C4-2B (cell line): ENCODE results near the gene ECHS1.

Source experiments
- H3K27ac ChIP-seq: fragments of 450-650 bp; 2 replicates; pipeline ENCODE4 v1.5.1; 2017
- ZFX ChIP-seq: fragments of 450-650 bp; IDR thresholded peaks from 2 replicates; pipeline ENCODE4 v1.6.1; 2017
- TF ChIP-seq, protein P1 (sequence below): fragments of 450-650 bp; conservative IDR thresholded peaks from 2 replicates; pipeline ENCODE4 v1.5.1; 2017; ENCODE audit warnings: mild to moderate bottlenecking

ECHS1 gene

DNA sequence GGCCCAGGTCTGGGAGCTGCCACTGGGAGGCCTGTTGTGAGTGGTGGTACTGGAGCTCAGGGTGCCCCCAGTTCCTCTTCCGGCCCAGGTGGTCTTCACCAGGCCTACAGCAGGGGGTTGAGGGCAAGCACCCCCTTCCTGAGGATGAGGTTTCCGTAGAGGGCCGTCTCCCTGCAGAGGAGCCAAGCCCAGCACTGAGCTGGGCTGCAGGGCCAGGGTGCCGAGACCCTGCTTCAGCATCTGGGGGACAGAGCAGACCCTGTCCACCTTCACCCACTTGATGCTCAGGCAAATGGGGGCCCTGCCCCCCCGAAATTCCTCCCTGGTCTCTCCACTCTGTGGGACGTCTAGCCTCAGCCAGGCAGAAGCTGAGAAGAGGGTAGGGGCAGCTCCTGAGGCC, 17.9 kb downstream of the ECHS1 start:
- TF ChIP-seq, protein P1, sequence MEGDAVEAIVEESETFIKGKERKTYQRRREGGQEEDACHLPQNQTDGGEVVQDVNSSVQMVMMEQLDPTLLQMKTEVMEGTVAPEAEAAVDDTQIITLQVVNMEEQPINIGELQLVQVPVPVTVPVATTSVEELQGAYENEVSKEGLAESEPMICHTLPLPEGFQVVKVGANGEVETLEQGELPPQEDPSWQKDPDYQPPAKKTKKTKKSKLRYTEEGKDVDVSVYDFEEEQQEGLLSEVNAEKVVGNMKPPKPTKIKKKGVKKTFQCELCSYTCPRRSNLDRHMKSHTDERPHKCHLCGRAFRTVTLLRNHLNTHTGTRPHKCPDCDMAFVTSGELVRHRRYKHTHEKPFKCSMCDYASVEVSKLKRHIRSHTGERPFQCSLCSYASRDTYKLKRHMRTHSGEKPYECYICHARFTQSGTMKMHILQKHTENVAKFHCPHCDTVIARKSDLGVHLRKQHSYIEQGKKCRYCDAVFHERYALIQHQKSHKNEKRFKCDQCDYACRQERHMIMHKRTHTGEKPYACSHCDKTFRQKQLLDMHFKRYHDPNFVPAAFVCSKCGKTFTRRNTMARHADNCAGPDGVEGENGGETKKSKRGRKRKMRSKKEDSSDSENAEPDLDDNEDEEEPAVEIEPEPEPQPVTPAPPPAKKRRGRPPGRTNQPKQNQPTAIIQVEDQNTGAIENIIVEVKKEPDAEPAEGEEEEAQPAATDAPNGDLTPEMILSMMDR: no peak
- H3K27ac ChIP-seq: no peak overlapping the region

DNA sequence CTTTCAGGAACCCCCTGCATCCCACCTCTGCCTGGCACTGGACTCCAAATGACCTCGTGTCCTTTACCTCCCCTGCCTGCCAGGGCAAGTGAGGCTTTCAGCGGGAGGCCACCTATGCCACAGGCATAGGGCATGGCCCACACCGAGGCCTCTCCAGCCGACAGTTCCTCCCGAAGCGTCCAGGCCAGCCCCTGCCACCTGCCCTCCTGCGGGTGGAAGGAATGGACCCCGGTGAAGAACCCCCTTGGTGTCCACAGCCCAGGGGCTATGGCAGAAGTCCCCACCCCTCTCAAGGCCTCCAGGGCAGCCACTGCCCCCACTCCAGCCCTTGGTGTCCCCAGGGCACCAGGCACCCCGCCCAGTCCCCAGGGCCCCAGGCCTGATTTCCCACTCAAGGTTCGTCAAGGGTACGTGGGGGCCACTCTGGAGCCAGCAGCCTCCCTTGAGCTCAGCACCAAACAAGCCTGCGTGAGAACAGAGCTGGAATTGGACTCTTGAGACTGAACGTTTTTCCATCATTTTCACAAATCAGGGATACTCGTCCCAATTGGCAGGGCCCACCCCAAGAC, 18.4 kb downstream of the ECHS1 start:
- TF ChIP-seq, protein P1: no peak
- TF ChIP-seq ZFX: no peak

DNA sequence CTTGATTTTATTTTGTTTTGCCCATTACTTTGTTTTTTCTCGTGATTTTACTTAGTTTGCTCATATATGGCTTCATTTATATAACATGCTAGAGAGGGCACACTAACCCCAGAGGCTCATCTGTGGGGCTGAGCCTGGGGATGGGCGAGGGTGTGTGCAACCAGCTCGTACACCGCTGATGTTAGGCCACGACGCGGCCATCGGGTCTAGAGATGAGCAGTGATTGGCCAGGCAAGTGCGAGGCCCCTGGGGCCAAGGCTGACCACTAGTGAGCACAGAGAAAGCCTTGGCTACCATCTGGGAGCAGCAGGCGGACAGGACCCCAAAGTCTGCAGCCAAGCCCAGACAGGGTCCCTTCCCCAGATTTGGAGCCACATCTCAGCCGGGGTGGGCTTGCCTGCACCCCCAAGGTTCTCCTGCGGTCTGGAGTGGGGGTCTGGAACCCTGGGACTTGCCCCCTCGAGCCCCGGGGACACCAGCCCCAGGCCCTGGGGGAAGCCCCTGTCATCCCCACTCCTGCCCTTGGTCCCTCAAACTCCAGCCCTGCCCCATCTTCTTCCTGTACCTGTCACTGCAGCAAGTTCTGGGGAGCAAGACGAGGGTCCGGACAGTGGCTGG, 19.1 kb downstream of the ECHS1 start:
- TF ChIP-seq, protein P1: no peak
- no peak for TF ChIP-seq ZFX
- H3K27ac ChIP-seq: no peak overlapping the region

More for the DNA sequence above, 18.4 kb downstream of the ECHS1 start:
- H3K27ac ChIP-seq: no peak overlapping the region

DNA sequence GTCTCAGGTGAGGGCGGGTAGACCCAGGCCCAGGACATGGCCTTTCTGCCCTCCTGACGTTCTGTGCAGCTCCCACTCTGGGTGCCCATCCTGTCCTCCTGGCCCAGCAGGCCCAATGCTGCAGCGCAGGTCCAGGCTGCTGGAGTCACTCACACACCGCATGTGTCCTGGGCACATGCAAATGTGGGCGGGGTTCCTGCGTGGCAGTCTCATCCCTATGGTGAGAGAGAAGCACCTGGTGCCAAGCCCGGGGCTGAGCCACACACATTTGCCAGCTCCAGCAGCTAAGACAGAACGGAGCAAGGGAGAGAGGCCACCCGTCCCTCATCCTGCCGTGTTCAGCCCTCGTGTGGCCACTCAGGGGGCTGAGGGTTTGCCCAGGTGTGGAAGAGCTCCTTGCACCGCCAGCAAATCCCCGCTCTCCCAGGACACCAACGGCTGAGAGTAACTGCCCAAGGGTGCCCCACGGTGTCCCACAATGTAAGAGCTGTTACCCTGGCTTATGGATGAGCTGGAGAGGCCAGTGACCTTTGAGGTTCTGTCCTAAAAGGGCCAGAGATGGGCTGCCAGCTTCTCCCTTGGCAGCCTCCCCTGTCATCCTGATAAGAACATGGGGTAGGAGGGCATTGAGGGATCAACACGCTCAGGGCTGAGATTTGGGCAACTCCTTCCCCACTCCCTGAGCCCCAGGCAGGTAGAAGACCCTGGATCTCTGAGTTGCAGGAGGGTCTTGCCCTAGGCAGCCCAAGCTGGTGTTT, 19.8 kb downstream of the ECHS1 start:
- TF ChIP-seq ZFX: no peak
- TF ChIP-seq, protein P1: no peak
- no peak overlapping the region for H3K27ac ChIP-seq

DNA sequence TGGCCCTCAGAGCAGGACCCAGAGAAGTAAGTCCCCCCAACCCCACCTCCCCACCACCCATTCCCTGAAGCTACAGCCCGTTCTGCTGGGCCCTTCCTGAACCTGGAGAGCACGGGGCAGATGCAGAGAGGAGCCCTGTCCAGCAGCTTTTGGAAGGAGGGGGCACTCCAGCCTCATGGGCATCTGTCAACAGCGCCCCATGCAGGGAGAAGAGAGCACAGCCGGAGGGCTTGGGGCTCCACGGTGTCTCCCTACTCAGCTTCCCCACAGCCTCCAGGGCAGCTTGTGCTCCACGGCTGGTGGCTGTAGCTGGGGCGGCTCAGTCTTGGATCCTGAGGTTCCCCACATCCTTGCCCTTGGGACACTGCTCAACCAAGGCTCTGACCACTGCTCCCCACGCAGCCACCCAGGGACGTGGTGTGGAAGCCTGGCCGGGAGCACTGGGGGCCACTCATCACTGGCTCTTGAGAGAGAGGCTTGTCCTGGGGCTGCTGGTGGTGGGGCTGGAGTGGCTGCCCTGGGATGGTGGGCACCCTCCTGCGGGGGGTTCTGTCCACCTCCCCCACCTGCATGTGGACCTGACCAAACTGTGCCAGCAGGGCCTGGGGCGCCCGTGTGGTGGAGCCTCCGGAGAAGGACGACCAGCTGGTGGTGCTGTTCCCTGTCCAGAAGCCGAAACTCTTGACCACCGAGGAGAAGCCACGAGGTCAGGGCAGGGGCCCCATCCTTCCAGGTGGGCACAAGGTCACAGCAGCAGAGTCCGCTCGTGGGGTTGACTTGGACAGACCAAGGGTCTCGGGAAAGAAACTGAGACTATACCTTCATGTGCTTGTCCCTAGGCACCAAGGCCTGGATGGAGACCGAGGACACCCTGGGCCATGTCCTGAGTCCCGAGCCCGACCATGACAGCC, 21.5 kb downstream of the ECHS1 start:
- H3K27ac ChIP-seq: no peak overlapping the region
- no peak for TF ChIP-seq ZFX
- TF ChIP-seq, protein P1: no peak

DNA sequence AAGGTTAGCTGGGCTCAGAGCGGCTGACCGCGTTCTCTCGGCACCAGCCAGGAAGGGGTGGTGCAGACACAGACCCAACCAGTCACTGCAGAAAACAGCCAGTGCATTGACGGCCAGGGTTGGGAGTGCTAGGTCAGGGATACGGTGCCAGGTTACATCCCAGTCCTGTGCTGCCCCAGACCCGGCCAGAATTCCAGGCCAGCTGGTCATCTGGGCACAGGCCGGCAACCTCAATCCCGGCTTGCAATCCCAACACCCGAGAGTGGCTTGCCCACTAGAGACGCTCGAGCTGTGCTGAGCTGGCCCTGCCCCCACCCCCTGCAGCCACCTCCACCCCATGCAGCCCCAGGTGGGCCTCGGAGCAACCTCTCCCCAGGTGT, 22.2 kb downstream of the ECHS1 start:
- H3K27ac ChIP-seq: no peak overlapping the region
- no peak for TF ChIP-seq ZFX
- TF ChIP-seq, protein P1: no peak
